CD8-positive, alpha-beta memory T cell (primary cell): ENCODE measurements around the gene PPM1K. TPM values are rescaled to one million over a fixed set of nuclear protein-coding genes. Genes with fewer than 3 reads are reported as not detected.
A peak's percentile ranks its signal among the peaks of the same experiment; 100 is the strongest.

Experiments
- CTCF ChIA-PET: fragments of 350-600 bp; sonication (Branson Sonifier 250); formaldehyde crosslinking; loops from one replicate; lab custom pipeline; 2021; ENCODE audit warnings: antibody characterized with exemption; lab: Charles Lee
- POLR2A ChIA-PET: fragments of 350-600 bp; sonication (Branson Sonifier 250); formaldehyde crosslinking; loops from one replicate; lab custom pipeline; 2021; ENCODE audit warnings: antibody characterized with exemption; lab: Charles Lee
- DNase-seq, 5 donors: peaks; one replicate each; pipeline versions ENCODE4 v3.0.0 to v3.0.0-alpha.2; 2020 to 2022; ENCODE audit warnings: mixed read lengths in 1 of 5
- H3K27ac ChIP-seq: one replicate; pipeline ENCODE4 v1.7.0; 2013; ENCODE audit warnings: low read depth, mild to moderate bottlenecking, low read length, moderate library complexity
- H3K27me3 ChIP-seq: 2 replicates; pipeline ENCODE4 v1.7.0; 2013; ENCODE audit warnings: low read length, mild to moderate bottlenecking; ENCODE audit not compliant: insufficient read depth, poor library complexity, severe bottlenecking
- H3K36me3 ChIP-seq: 2 replicates; pipeline ENCODE4 v1.7.0; 2013; ENCODE audit warnings: mild to moderate bottlenecking, low read length, moderate library complexity; ENCODE audit not compliant: insufficient read depth
- H3K4me1 ChIP-seq: 2 replicates; pipeline ENCODE4 v1.7.0; 2013; ENCODE audit warnings: mild to moderate bottlenecking, low read length, moderate library complexity; ENCODE audit not compliant: insufficient read depth
- H3K4me3 ChIP-seq: 2 replicates; pipeline ENCODE4 v1.7.0; 2013; ENCODE audit warnings: mild to moderate bottlenecking, low read length
- H3K9me3 ChIP-seq: 2 replicates; pipeline ENCODE4 v1.7.0; 2013; ENCODE audit warnings: mild to moderate bottlenecking, low read length
- H3K27ac Mint-ChIP-seq, 8 donors: one replicate each; pipeline ENCODE4 v1.8.0; 2020 to 2021; ENCODE audit warnings: mixed read lengths in 8 of 8, mild to moderate bottlenecking in 6 of 8, inconsistent platforms in 3 of 8, moderate library complexity in 3 of 8
- H3K27me3 Mint-ChIP-seq, 2 donors: one replicate each; pipeline ENCODE4 v1.8.0; 2020 to 2021; ENCODE audit warnings: mixed read lengths in 2 of 2, mild to moderate bottlenecking in 1 of 2, moderate library complexity in 1 of 2
- H3K36me3 Mint-ChIP-seq, 3 donors: one replicate each; pipeline ENCODE4 v1.8.0; 2020 to 2021; ENCODE audit warnings: mixed read lengths in 3 of 3, inconsistent platforms in 1 of 3, mild to moderate bottlenecking in 1 of 3
- H3K4me1 Mint-ChIP-seq, 3 donors: one replicate each; pipeline ENCODE4 v1.8.0; 2020 to 2021; ENCODE audit warnings: mixed read lengths in 3 of 3, inconsistent platforms in 1 of 3, mild to moderate bottlenecking in 1 of 3
- H3K4me3 Mint-ChIP-seq, 7 donors: one replicate each; pipeline ENCODE4 v1.8.0; 2020 to 2021; ENCODE audit warnings: mixed read lengths in 7 of 7, mild to moderate bottlenecking in 6 of 7, moderate library complexity in 4 of 7, inconsistent platforms in 2 of 7
- H3K9me3 Mint-ChIP-seq, 5 donors: one replicate each; pipeline ENCODE4 v1.8.0; 2020 to 2022; ENCODE audit warnings: mixed read lengths in 5 of 5, mild to moderate bottlenecking in 3 of 5, moderate library complexity in 2 of 5, inconsistent platforms in 1 of 5
- polyA plus RNA-seq: library from polyadenylated mRNA; unstranded; fragments of 300-500 nt; fragmentation: Illumina TruSeq; gene quantifications from one replicate; pipeline ENCODE4 v1.2.3, GENCODE V29; 2021
- total RNA-seq, 2 experiments: library from RNA; stranded (reverse); gene quantifications; one replicate each; pipeline ENCODE4 v1.2.3, GENCODE V29; 2021

Gene PPM1K
- total and polyA plus RNA-seq, 3 experiments from 2014 or later: 38.2 to 81.9 (median 44.3) TPM

- no peak for DNase-seq
- Histone ChIP-seq H3K27ac (no peak overlapping the region), H3K36me3 (no peaks in the 10 kb centered on the region), H3K9me3 (no peaks in the 10 kb centered on the region), H3K27me3 (no peaks in the 10 kb centered on the region), H3K4me1 (peaks cover 18% of the 10 kb centered on the region), H3K4me3 (no peak overlapping the region)
- CTCF ChIA-PET: interaction anchor here (1.1 to 3.8 kb wide), 3 partner anchors 67 to 229 kb away, joined by 4 to 11 read pairs (median 5); partner anchors contain the start of gene HERC6
- POLR2A ChIA-PET: interaction anchor here (1.1 kb wide), 1 partner anchor 169 kb away, joined by 3 read pairs; no protein-coding TSS in a partner anchor
- no peaks in the 10 kb centered on the region for H3K9me3 Mint-ChIP-seq
- H3K27ac Mint-ChIP-seq: peak overlapping the region in 2 of 8 donors; percentile 12 to 74
- H3K27me3 Mint-ChIP-seq: peaks cover 0 to 1% of the 10 kb centered on the region in 2 donors
- H3K4me3 Mint-ChIP-seq: peak overlapping the region in 1 of 7 donors; percentile 27
- peaks cover 25 to 28% (median 26%) of the 10 kb centered on the region in 3 donors for H3K4me1 Mint-ChIP-seq
- H3K36me3 Mint-ChIP-seq: peaks cover 0 to 17% (median 0%) of the 10 kb centered on the region in 3 donors
Measured at GRCh38 chr4:88286897-88287296, 2.5 kb upstream of the PPM1K start.

DNA sequence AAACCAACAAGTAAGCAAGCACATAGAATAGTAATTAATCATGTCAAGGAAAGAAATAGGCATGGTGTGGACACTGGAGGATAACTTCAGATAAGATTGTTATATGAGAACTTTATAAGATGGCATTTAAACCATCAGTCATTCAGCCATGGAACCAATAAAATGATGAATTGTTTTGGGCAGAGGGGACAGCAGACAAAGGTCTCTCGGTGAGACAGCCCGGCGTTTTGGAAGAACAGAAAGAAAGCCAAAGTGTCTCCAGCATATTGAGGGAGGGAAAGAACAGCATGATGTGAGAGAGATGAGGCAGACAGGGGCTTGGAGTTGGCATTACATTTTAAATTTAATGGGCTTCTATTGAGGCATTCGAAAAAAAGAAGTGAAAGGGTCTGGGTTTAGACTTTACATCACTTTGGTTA lies 883 bp upstream of the PPM1K start:
- CTCF ChIA-PET: interaction anchor here (0.9 to 3.8 kb wide), 11 partner anchors 12 to 1351 kb away, joined by 3 to 24 read pairs (median 10); partner anchors contain the start of genes AFF1, HERC5 and HERC6
- DNase-seq: no peak
- Mint-ChIP-seq H3K36me3 (peaks cover 0 to 18% (median 0%) of the 10 kb centered on the region in 3 donors), H3K4me3 (peak overlapping the region; percentile 90 to 98 (median 94)), H3K27ac (peak overlapping the region; percentile 97 to 100 (median 98)), H3K4me1 (peaks cover 40 to 43% (median 42%) of the 10 kb centered on the region in 3 donors), H3K27me3 (peaks cover 0 to 1% of the 10 kb centered on the region in 2 donors), H3K9me3 (no peaks in the 10 kb centered on the region)
- POLR2A ChIA-PET: interaction anchor here (0.6 to 3.1 kb wide), 14 partner anchors 9 to 1349 kb away, joined by 3 to 71 read pairs (median 5); partner anchors contain the start of genes HERC3, HERC5 and HERC6
- H3K36me3 ChIP-seq: no peaks in the 10 kb centered on the region
- H3K9me3 ChIP-seq: no peaks in the 10 kb centered on the region
- no peaks in the 10 kb centered on the region for H3K27me3 ChIP-seq
- H3K4me3 ChIP-seq: peak overlapping the region; percentile 91
- H3K4me1 ChIP-seq: peaks cover 34% of the 10 kb centered on the region
- peak overlapping the region; percentile 99 for H3K27ac ChIP-seq

DNA sequence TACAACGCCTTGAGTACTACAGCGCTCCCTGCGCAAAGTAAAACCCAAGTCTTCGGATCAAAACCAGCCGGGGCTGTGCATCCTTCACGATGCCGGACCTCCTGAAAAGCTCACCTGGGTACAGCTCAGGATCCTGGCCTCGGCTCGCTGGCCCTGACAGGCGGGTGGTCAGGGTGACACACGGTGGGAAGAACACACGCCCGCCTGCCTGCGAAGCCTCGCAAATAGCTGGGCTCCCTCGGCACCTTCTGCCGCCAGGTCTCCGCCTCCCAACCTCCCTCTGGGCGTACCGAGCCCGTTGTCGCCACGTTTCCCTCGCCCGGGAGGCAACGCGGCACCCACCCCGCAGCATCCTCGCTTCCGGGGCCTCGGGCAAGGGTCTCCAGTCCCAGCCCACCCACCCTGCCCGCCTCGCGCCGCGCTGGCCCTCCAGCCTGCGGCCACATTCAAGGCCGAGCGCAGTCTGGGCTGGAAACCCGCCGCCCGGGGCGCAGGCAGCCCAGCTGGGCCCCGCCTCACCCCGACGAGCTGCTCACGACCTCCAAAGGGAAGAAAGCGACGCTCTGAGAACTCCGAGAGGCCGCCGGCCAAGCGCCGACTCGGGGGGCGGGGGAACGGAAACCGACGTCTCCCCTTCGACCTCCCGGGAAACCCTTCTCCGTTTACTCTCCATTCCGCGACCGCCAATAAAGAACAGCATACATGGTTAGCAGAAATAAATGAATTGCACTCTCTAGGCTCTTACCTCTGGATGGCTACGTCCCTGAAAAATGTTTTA lies 511 bp downstream of the PPM1K start:
- DNase-seq: peak; percentile 69 to 87 (median 77)
- H3K27ac Mint-ChIP-seq: peak overlapping the region; percentile 97 to 100 (median 99)
- H3K36me3 ChIP-seq: no peaks in the 10 kb centered on the region

DNA sequence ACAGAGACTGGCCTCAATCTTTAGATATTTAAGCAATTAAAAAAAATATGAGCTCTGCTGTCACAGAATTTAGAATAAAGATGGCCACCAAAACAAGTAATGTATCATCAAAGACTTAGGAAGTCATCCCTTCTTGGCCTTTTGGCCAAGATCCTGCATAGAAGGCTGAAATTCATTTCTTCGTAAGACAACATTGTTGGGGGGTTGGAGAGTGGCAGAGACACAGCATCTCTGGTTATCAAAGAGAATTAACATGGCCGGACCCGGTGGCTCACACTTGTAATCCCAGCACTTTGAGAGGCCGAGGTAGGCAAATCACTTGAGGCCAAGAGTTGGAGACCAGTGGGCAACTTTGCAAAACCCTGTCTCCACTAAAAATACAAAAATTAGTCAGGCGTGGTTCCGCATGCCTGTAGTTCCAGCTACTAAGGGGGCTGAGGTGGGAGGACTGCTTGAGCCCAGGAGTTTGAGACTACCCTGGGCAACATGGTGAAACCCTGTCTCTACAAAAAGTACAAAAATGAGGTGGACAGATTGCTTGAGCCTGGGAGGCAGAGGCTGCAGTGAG lies 4.0 kb downstream of the PPM1K start:
- peaks cover 39% of the 10 kb centered on the region for H3K4me1 ChIP-seq
- Mint-ChIP-seq H3K36me3 (peaks cover 0 to 49% (median 6%) of the 10 kb centered on the region in 3 donors), H3K27me3 (peaks cover 0 to 1% of the 10 kb centered on the region in 2 donors), H3K4me3 (peak overlapping the region; percentile 9 to 77 (median 61)), H3K4me1 (peaks cover 67 to 84% (median 84%) of the 10 kb centered on the region in 3 donors), H3K27ac (peak overlapping the region in 7 of 8 donors; percentile 64 to 91 (median 84)), H3K9me3 (no peaks in the 10 kb centered on the region)
- H3K4me3 ChIP-seq: no peak overlapping the region
- H3K27me3 ChIP-seq: no peaks in the 10 kb centered on the region
- ChIA-PET POLR2A (no interaction called here), CTCF (interaction anchor here (1.4 to 1.7 kb wide), 2 partner anchors 19 to 235 kb away, joined by 4 read pairs; no protein-coding TSS in a partner anchor)
- no peaks in the 10 kb centered on the region for H3K36me3 ChIP-seq
- no peak overlapping the region for H3K27ac ChIP-seq
- no peaks in the 10 kb centered on the region for H3K9me3 ChIP-seq
- no peak for DNase-seq

More for the DNA sequence above, 511 bp downstream of the PPM1K start:
- POLR2A ChIA-PET: interaction anchor here (0.7 to 3.1 kb wide), 19 partner anchors 8 to 1348 kb away, joined by 3 to 71 read pairs (median 5); partner anchors contain the start of genes HERC3, HERC5, HERC6 and HSD17B11
- H3K4me1 Mint-ChIP-seq: peaks cover 50 to 57% (median 56%) of the 10 kb centered on the region in 3 donors
- no peaks in the 10 kb centered on the region for H3K9me3 Mint-ChIP-seq
- CTCF ChIA-PET: interaction anchor here (0.8 to 3.8 kb wide), 16 partner anchors 8 to 1349 kb away, joined by 3 to 24 read pairs (median 6); partner anchors contain the start of genes AFF1, HERC5 and HERC6
- Histone ChIP-seq H3K27ac (peak overlapping the region; percentile 99), H3K27me3 (no peaks in the 10 kb centered on the region), H3K4me3 (peak overlapping the region; percentile 91), H3K9me3 (no peaks in the 10 kb centered on the region), H3K4me1 (peaks cover 44% of the 10 kb centered on the region)
- peaks cover 0 to 18% (median 0%) of the 10 kb centered on the region in 3 donors for H3K36me3 Mint-ChIP-seq
- H3K27me3 Mint-ChIP-seq: peaks cover 0 to 1% of the 10 kb centered on the region in 2 donors
- peak overlapping the region; percentile 90 to 98 (median 94) for H3K4me3 Mint-ChIP-seq

- Mint-ChIP-seq H3K27me3 (no peaks in the 10 kb centered on the region), H3K27ac (no peak overlapping the region), H3K4me1 (peaks cover 61 to 80% (median 79%) of the 10 kb centered on the region in 3 donors), H3K36me3 (peaks cover 0 to 48% (median 7%) of the 10 kb centered on the region in 3 donors), H3K9me3 (no peaks in the 10 kb centered on the region), H3K4me3 (peak overlapping the region in 1 of 7 donors; percentile 15)
- ChIA-PET CTCF (no interaction called here), POLR2A (no interaction called here)
- Histone ChIP-seq H3K4me1 (peaks cover 34% of the 10 kb centered on the region), H3K9me3 (no peaks in the 10 kb centered on the region), H3K27me3 (no peaks in the 10 kb centered on the region), H3K4me3 (no peak overlapping the region), H3K36me3 (no peaks in the 10 kb centered on the region), H3K27ac (no peak overlapping the region)
- DNase-seq: no peak
Measured at GRCh38 chr4:88277711-88278225, 6.6 kb downstream of the PPM1K start.

GRCh38 chr4:88276952-88277710 lies 7.2 kb downstream of the PPM1K start:
- CTCF ChIA-PET: no interaction called here
- Mint-ChIP-seq H3K27me3 (no peaks in the 10 kb centered on the region), H3K27ac (peak overlapping the region in 3 of 8 donors; percentile 31 to 82 (median 57)), H3K9me3 (no peaks in the 10 kb centered on the region), H3K36me3 (peaks cover 0 to 49% (median 7%) of the 10 kb centered on the region in 3 donors), H3K4me1 (peaks cover 55 to 75% (median 74%) of the 10 kb centered on the region in 3 donors), H3K4me3 (peak overlapping the region in 1 of 7 donors; percentile 12)
- no peak overlapping the region for H3K27ac ChIP-seq
- no peak for DNase-seq
- no peaks in the 10 kb centered on the region for H3K27me3 ChIP-seq
- H3K4me1 ChIP-seq: peaks cover 28% of the 10 kb centered on the region
- POLR2A ChIA-PET: no interaction called here
- no peaks in the 10 kb centered on the region for H3K36me3 ChIP-seq
- no peak overlapping the region for H3K4me3 ChIP-seq
- no peaks in the 10 kb centered on the region for H3K9me3 ChIP-seq
